Tibial nerve (tissue), 4 donors: ENCODE data around the gene LOXL1. TPM values are rescaled to one million over a fixed set of nuclear protein-coding genes. Genes with fewer than 3 reads are reported as not detected.

Source experiments
- DNase-seq, 2 donors: peaks; one replicate each; pipeline ENCODE4 v3.0.0-alpha.2; 2019; ENCODE audit warnings: low spot score in 2 of 2
- H3K27ac ChIP-seq, 4 donors: fragments of 200-600 bp; sonication (generic) in 3 of 4; one replicate each; pipeline ENCODE4 v1.5.1; 2017 to 2019; ENCODE audit warnings: mild to moderate bottlenecking in 1 of 4
- H3K27me3 ChIP-seq, 2 donors: fragments of 200-600 bp; sonication (generic) in 1 of 2; one replicate each; pipeline versions ENCODE4 v1.5.1 to v1.6.0; 2017 to 2019
- H3K36me3 ChIP-seq, 3 donors: fragments of 200-600 bp; sonication (generic); one replicate each; pipeline ENCODE4 v1.5.1; 2018 to 2019
- H3K4me1 ChIP-seq, 4 donors: fragments of 200-600 bp; sonication (generic) in 3 of 4; one replicate each; pipeline ENCODE4 v1.5.1; 2017 to 2019
- H3K4me3 ChIP-seq, 4 donors: fragments of 200-600 bp; sonication (generic) in 3 of 4; one replicate each; pipeline ENCODE4 v1.5.1; 2017 to 2019; ENCODE audit warnings: mild to moderate bottlenecking in 1 of 4, moderate library complexity in 1 of 4
- H3K9me3 ChIP-seq, 4 donors: fragments of 200-600 bp; sonication (generic) in 3 of 4; one replicate each; pipeline ENCODE4 v1.5.1; 2017 to 2019
- EP300 ChIP-seq, 2 donors: sonication (generic); formaldehyde crosslinking; IDR thresholded peaks; one replicate each; pipeline ENCODE4 v1.6.1; 2017; ENCODE audit warnings: antibody characterized with exemption in 2 of 2, mild to moderate bottlenecking in 1 of 2
- POLR2A ChIP-seq, 2 donors: fragments of 450-650 bp; IDR thresholded peaks; one replicate each; pipeline ENCODE4 v1.6.1; 2017; ENCODE audit warnings: antibody characterized with exemption in 2 of 2, mild to moderate bottlenecking in 2 of 2, moderate library complexity in 2 of 2
- WGBS, 2 donors: methylation state at CpG; one replicate each; pipeline ENCODE4 v1.1.5; 2018; 5-methylcytosine and 5-hydroxymethylcytosine counted together
- total RNA-seq, 4 donors: library from RNA; depleted of rRNA; stranded (reverse); fragments of >200 nt; gene quantifications; one replicate each; pipeline ENCODE4 v1.1.0, GENCODE V29; 2016
- TF ChIP-seq, protein P1 (sequence below), 5 experiments: fragments of 200-600 bp in 3 of 5; fragments of 450-650 bp in 2 of 5; sonication (generic) in 3 of 5; IDR thresholded peaks; one replicate each; pipeline ENCODE4 v1.5.1; 2016 to 2019; ENCODE audit warnings: antibody characterized with exemption in 5 of 5, mild to moderate bottlenecking in 3 of 5, moderate library complexity in 2 of 5

Gene LOXL1
- total RNA-seq, 4 donors from 2014 or later = 21.6 to 29.1 (median 24.4) TPM

DNA sequence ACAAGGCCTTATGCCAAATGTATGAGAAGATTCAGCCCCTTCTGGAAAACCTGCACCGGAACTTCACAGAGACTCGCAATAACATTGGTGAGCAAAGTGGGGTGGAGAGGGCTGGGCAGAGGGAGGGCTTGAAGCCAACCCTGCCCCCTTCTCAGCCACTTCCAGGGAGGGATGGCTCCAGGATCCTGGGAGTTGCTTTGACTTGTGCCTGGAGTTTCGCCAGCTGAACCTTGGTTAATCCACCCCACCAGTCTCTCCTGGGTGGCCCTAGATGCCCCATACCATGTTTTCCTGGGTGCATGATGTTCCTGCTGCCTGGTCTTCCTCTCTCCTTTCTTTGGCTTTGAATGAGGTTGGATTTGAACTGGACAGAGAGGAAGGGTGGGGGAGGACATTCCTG is 42.1 kb upstream of the LOXL1 start:
- H3K27me3 ChIP-seq = no peaks in the 10 kb centered on the region
- H3K9me3 ChIP-seq = no peaks in the 10 kb centered on the region
- WGBS, 2 donors = 62 to 75% methylated on average over 3 of the region's 3 CpGs
- no peak overlapping the region for H3K4me3 ChIP-seq
- H3K36me3 ChIP-seq = no peaks in the 10 kb centered on the region
- H3K4me1 ChIP-seq = no peaks in the 10 kb centered on the region
- TF ChIP-seq, protein P1, sequence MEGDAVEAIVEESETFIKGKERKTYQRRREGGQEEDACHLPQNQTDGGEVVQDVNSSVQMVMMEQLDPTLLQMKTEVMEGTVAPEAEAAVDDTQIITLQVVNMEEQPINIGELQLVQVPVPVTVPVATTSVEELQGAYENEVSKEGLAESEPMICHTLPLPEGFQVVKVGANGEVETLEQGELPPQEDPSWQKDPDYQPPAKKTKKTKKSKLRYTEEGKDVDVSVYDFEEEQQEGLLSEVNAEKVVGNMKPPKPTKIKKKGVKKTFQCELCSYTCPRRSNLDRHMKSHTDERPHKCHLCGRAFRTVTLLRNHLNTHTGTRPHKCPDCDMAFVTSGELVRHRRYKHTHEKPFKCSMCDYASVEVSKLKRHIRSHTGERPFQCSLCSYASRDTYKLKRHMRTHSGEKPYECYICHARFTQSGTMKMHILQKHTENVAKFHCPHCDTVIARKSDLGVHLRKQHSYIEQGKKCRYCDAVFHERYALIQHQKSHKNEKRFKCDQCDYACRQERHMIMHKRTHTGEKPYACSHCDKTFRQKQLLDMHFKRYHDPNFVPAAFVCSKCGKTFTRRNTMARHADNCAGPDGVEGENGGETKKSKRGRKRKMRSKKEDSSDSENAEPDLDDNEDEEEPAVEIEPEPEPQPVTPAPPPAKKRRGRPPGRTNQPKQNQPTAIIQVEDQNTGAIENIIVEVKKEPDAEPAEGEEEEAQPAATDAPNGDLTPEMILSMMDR (IDR thresholded peaks at IDR 0.05) = no peak
- TF ChIP-seq EP300 (IDR thresholded peaks at IDR 0.05) (no peak), POLR2A (IDR thresholded peaks at IDR 0.05) (no peak)
- H3K27ac ChIP-seq = no peak overlapping the region
- no peak for DNase-seq

DNA sequence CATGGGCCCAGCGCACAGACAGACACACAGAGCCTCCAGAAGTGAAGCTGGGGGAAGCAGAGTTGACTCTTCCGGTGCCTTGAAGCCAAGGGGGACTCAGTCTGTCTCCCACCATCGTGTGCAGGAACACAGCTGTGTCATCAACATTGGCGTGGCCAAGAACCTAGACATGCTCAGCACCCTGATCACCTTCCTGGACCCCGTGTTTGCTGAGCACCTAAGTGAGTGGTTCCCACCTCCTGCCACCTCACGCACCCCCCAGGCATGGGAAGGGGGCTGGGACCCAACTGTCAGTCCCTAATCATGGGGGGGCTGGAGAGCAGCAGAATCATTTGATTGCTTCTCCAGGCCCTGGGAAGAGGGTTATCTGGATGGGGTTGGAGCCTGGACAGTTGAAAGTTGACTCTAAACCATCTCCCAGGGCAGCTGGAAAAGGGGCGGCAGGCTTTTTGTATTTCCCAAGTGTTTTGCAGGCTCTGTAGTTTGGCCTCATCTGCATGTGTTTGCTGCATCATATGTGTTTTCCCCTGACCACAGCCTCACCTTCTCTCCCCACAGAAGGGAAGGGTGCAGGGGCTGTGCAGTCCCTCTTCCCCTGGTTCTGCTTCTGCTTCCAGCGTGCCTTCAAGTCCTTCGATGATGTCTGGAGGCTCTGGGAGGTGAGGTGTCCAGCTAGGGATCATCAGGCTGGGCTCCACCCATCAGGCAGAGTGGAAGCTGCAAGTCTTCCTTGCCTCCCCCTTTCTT is 40.1 kb upstream of the LOXL1 start:
- no peak for DNase-seq
- H3K27ac ChIP-seq = no peak overlapping the region
- 85 to 91% methylated on average over 8 to 9 of the region's 9 CpGs for WGBS, 2 donors
- no peaks in the 10 kb centered on the region for H3K36me3 ChIP-seq
- H3K4me3 ChIP-seq = no peak overlapping the region
- no peaks in the 10 kb centered on the region for H3K9me3 ChIP-seq
- no peaks in the 10 kb centered on the region for H3K4me1 ChIP-seq
- TF ChIP-seq, protein P1 (IDR thresholded peaks at IDR 0.05) = no peak
- no peak for TF ChIP-seq POLR2A (IDR thresholded peaks at IDR 0.05)
- no peak for TF ChIP-seq EP300 (IDR thresholded peaks at IDR 0.05)
- H3K27me3 ChIP-seq = no peaks in the 10 kb centered on the region

DNA sequence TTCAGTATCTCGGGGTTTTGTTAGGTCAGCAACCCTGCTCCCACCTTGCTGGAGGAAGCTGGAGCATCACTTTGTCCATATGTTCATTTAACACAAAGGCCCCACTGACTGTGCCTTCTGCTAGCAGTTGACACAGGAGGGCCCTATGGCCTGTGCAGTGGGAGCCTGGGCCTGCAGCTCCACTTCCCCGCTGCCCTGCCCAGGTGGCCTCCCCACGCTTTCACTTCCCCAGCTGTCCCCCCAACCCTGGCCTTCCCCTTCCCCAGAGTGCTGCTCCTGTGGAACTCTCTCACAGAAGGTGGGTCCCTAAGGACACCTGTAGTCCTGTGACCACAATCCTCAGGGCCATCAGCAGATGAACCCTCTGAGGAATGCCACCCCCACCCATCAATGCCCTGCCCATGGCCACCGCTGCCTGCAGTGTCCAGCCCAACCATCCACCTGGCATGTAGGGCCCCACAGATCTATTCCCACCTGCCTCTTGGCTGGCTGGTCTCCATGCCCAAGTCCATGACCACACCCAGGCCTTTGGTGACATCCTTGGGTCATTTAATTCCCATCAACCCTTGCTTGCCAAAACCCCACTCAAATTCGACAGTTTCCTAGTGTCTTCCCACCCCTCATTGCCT is 39.4 kb upstream of the LOXL1 start:
- Histone ChIP-seq H3K27ac (no peak overlapping the region), H3K4me3 (no peak overlapping the region), H3K27me3 (peaks cover 0 to 5% of the 10 kb centered on the region in 2 donors), H3K4me1 (no peaks in the 10 kb centered on the region), H3K36me3 (no peaks in the 10 kb centered on the region), H3K9me3 (no peaks in the 10 kb centered on the region)
- 82 to 89% methylated on average over 5 of the region's 5 CpGs for WGBS, 2 donors
- TF ChIP-seq POLR2A (IDR thresholded peaks at IDR 0.05) (no peak), EP300 (IDR thresholded peaks at IDR 0.05) (no peak)
- TF ChIP-seq, protein P1 (IDR thresholded peaks at IDR 0.05) = no peak
- no peak for DNase-seq

DNA sequence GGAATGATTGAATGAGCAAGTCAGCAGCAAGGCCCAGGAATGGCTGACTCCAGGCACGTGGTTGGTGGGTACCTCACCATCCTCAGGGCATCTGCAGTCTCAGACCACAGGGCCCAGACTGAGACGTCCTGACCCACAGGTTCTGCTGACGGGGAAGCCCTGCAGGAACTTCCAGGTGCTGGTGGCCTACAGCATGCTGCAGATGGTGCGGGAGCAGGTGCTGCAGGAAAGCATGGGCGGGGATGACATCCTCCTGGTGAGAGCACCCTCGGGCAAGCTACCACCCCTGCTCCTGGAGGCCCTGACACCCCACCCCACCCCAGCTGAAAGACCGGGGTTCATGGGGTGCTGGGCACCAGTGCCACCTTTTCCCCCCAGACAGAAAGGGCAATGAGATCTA is 38.8 kb upstream of the LOXL1 start:
- H3K4me1 ChIP-seq = no peaks in the 10 kb centered on the region
- H3K9me3 ChIP-seq = no peaks in the 10 kb centered on the region
- H3K27me3 ChIP-seq = peaks cover 0 to 5% of the 10 kb centered on the region in 2 donors
- H3K36me3 ChIP-seq = no peaks in the 10 kb centered on the region
- H3K27ac ChIP-seq = no peak overlapping the region
- DNase-seq = no peak
- H3K4me3 ChIP-seq = no peak overlapping the region
- TF ChIP-seq, protein P1 (IDR thresholded peaks at IDR 0.05) = no peak
- TF ChIP-seq POLR2A (IDR thresholded peaks at IDR 0.05) (no peak), EP300 (IDR thresholded peaks at IDR 0.05) (no peak)
- WGBS, 2 donors = 84 to 85% methylated on average over 6 to 7 of the region's 7 CpGs
